ENCODE data around the gene PHOX2A. TPM values are rescaled to one million over a fixed set of nuclear protein-coding genes. Genes with fewer than 3 reads are reported as not detected.

The PHOX2A gene
- total and polyA plus RNA-seq, 4 donors, result 0.17 to 1.8 (median 1.7) TPM; not detected in 1

GRCh38 chr11:72235351-72236057 is 8.5 kb downstream of the PHOX2A start:
- DNase-seq (ENCODE audit: low read depth in 4 of 6, low spot score in 6 of 6), result no peak
- peaks cover 22% of the 10 kb centered on the region for H3K27me3 ChIP-seq (ENCODE audit: control insufficient read depth, insufficient read depth, low read length)
- 99% methylated on average over 9 of the region's 17 CpGs for WGBS (ENCODE audit: insufficient coverage)
- no peak overlapping the region for H3K27ac ChIP-seq (ENCODE audit: low read depth, low read length)
- H3K36me3 ChIP-seq (ENCODE audit: control insufficient read depth, insufficient read depth, low read length), result peaks cover 69% of the 10 kb centered on the region
- H3K4me3 ChIP-seq (ENCODE audit: low read depth, low read length), result no peak overlapping the region
- H3K4me1 ChIP-seq (ENCODE audit: control insufficient read depth, insufficient read depth, low read length), result peaks cover 32% of the 10 kb centered on the region
- no peaks in the 10 kb centered on the region for H3K9me3 ChIP-seq (ENCODE audit: control insufficient read depth, insufficient read depth, low read length)

- DNase-seq (ENCODE audit: low read depth in 4 of 6, low spot score in 6 of 6), result no peak
- 86% methylated on average over 4 of the region's 4 CpGs for WGBS (ENCODE audit: insufficient coverage)
Measured at GRCh38 chr11:72234920-72235319, 9.1 kb downstream of the PHOX2A start.

GRCh38 chr11:72234514-72234830 is 9.5 kb downstream of the PHOX2A start:
- Histone ChIP-seq H3K4me1 (ENCODE audit: control insufficient read depth, insufficient read depth, low read length) (peaks cover 24% of the 10 kb centered on the region), H3K4me3 (ENCODE audit: low read depth, low read length) (no peak overlapping the region), H3K27me3 (ENCODE audit: control insufficient read depth, insufficient read depth, low read length) (peaks cover 14% of the 10 kb centered on the region), H3K36me3 (ENCODE audit: control insufficient read depth, insufficient read depth, low read length) (peaks cover 80% of the 10 kb centered on the region), H3K9me3 (ENCODE audit: control insufficient read depth, insufficient read depth, low read length) (no peaks in the 10 kb centered on the region), H3K27ac (ENCODE audit: low read depth, low read length) (no peak overlapping the region)
- 67% methylated on average over 3 of the region's 3 CpGs for WGBS (ENCODE audit: insufficient coverage)
- no peak for DNase-seq (ENCODE audit: low read depth in 4 of 6, low spot score in 6 of 6)

More at GRCh38 chr11:72234920-72235319, 9.1 kb downstream of the PHOX2A start:
- Histone ChIP-seq H3K27me3 (ENCODE audit: control insufficient read depth, insufficient read depth, low read length) (peaks cover 16% of the 10 kb centered on the region), H3K4me3 (ENCODE audit: low read depth, low read length) (no peak overlapping the region), H3K9me3 (ENCODE audit: control insufficient read depth, insufficient read depth, low read length) (no peaks in the 10 kb centered on the region), H3K27ac (ENCODE audit: low read depth, low read length) (no peak overlapping the region), H3K4me1 (ENCODE audit: control insufficient read depth, insufficient read depth, low read length) (peaks cover 27% of the 10 kb centered on the region), H3K36me3 (ENCODE audit: control insufficient read depth, insufficient read depth, low read length) (peaks cover 75% of the 10 kb centered on the region)

- peaks cover 19% of the 10 kb centered on the region for H3K4me1 ChIP-seq (ENCODE audit: control insufficient read depth, insufficient read depth, low read length)
- H3K9me3 ChIP-seq (ENCODE audit: control insufficient read depth, insufficient read depth, low read length), result no peaks in the 10 kb centered on the region
- no peak overlapping the region for H3K4me3 ChIP-seq (ENCODE audit: low read depth, low read length)
- WGBS (ENCODE audit: insufficient coverage), result 88% methylated on average over 7 of the region's 8 CpGs
- peaks cover 9% of the 10 kb centered on the region for H3K27me3 ChIP-seq (ENCODE audit: control insufficient read depth, insufficient read depth, low read length)
- H3K36me3 ChIP-seq (ENCODE audit: control insufficient read depth, insufficient read depth, low read length), result peaks cover 85% of the 10 kb centered on the region
- no peak for DNase-seq (ENCODE audit: low read depth in 4 of 6, low spot score in 6 of 6)
- no peak overlapping the region for H3K27ac ChIP-seq (ENCODE audit: low read depth, low read length)
Measured at GRCh38 chr11:72233773-72234513, 10.0 kb downstream of the PHOX2A start.

- Histone ChIP-seq H3K27ac (ENCODE audit: low read depth, low read length) (no peak overlapping the region), H3K9me3 (ENCODE audit: control insufficient read depth, insufficient read depth, low read length) (no peaks in the 10 kb centered on the region), H3K4me3 (ENCODE audit: low read depth, low read length) (no peak overlapping the region), H3K4me1 (ENCODE audit: control insufficient read depth, insufficient read depth, low read length) (peaks cover 16% of the 10 kb centered on the region), H3K36me3 (ENCODE audit: control insufficient read depth, insufficient read depth, low read length) (peaks cover 87% of the 10 kb centered on the region), H3K27me3 (ENCODE audit: control insufficient read depth, insufficient read depth, low read length) (peaks cover 1% of the 10 kb centered on the region)
- DNase-seq (ENCODE audit: low read depth in 4 of 6, low spot score in 6 of 6), result no peak
- WGBS (ENCODE audit: insufficient coverage), result 91% methylated on average over 9 of the region's 13 CpGs
Measured at GRCh38 chr11:72233056-72233772, 10.8 kb downstream of the PHOX2A start.

GRCh38 chr11:72232260-72233055 is 11.5 kb downstream of the PHOX2A start:
- H3K36me3 ChIP-seq (ENCODE audit: control insufficient read depth, insufficient read depth, low read length), result peaks cover 86% of the 10 kb centered on the region
- WGBS (ENCODE audit: insufficient coverage), result 96% methylated on average over 17 of the region's 18 CpGs
- DNase-seq (ENCODE audit: low read depth in 4 of 6, low spot score in 6 of 6), result no peak
- no peak overlapping the region for H3K4me3 ChIP-seq (ENCODE audit: low read depth, low read length)
- no peak overlapping the region for H3K27ac ChIP-seq (ENCODE audit: low read depth, low read length)
- no peaks in the 10 kb centered on the region for H3K27me3 ChIP-seq (ENCODE audit: control insufficient read depth, insufficient read depth, low read length)
- H3K4me1 ChIP-seq (ENCODE audit: control insufficient read depth, insufficient read depth, low read length), result peaks cover 18% of the 10 kb centered on the region
- H3K9me3 ChIP-seq (ENCODE audit: control insufficient read depth, insufficient read depth, low read length), result no peaks in the 10 kb centered on the region

GRCh38 chr11:72231396-72232259 is 12.3 kb downstream of the PHOX2A start:
- no peak for DNase-seq (ENCODE audit: low read depth in 4 of 6, low spot score in 6 of 6)
- no peaks in the 10 kb centered on the region for H3K27me3 ChIP-seq (ENCODE audit: control insufficient read depth, insufficient read depth, low read length)
- H3K36me3 ChIP-seq (ENCODE audit: control insufficient read depth, insufficient read depth, low read length), result peaks cover 80% of the 10 kb centered on the region
- no peak overlapping the region for H3K27ac ChIP-seq (ENCODE audit: low read depth, low read length)
- no peak overlapping the region for H3K4me3 ChIP-seq (ENCODE audit: low read depth, low read length)
- 86% methylated on average over 9 of the region's 9 CpGs for WGBS (ENCODE audit: insufficient coverage)
- H3K9me3 ChIP-seq (ENCODE audit: control insufficient read depth, insufficient read depth, low read length), result no peaks in the 10 kb centered on the region
- peaks cover 19% of the 10 kb centered on the region for H3K4me1 ChIP-seq (ENCODE audit: control insufficient read depth, insufficient read depth, low read length)

GRCh38 chr11:72230764-72231365 is 13.1 kb downstream of the PHOX2A start:
- peaks cover 27% of the 10 kb centered on the region for H3K4me1 ChIP-seq (ENCODE audit: control insufficient read depth, insufficient read depth, low read length)
- no peaks in the 10 kb centered on the region for H3K27me3 ChIP-seq (ENCODE audit: control insufficient read depth, insufficient read depth, low read length)
- WGBS (ENCODE audit: insufficient coverage), result 89% methylated on average over 18 of the region's 18 CpGs
- H3K36me3 ChIP-seq (ENCODE audit: control insufficient read depth, insufficient read depth, low read length), result peaks cover 79% of the 10 kb centered on the region
- no peak overlapping the region for H3K4me3 ChIP-seq (ENCODE audit: low read depth, low read length)
- H3K9me3 ChIP-seq (ENCODE audit: control insufficient read depth, insufficient read depth, low read length), result no peaks in the 10 kb centered on the region
- DNase-seq (ENCODE audit: low read depth in 4 of 6, low spot score in 6 of 6), result no peak
- H3K27ac ChIP-seq (ENCODE audit: low read depth, low read length), result no peak overlapping the region

Measured in spinal cord (tissue), 10 donors.